Stimulated activated naive B cell treated with anti-CD40 and anti-IgM and Interleukin-4, amounts not matched to agents 10 μg/mL and 1 μg/mL and 100 μg/mL, for 72 hours (primary cell): ENCODE data around the gene C6orf52.
"Not testable (repeated sequence)": the region's sequence is repeated elsewhere in the genome, so short reads cannot be mapped to it uniquely, and the experiment has no call there.

ENCODE experiments used
- ATAC-seq, 2 donors: fragments of 150-1000 bp; cut with Tn5 transposase; replicated peaks; 2 replicates each; pipeline ENCODE4 v1.10.0; 2021; ENCODE audit warnings: moderate library complexity in 1 of 2
- DNase-seq: peaks from one replicate; pipeline ENCODE4 v3.0.0; 2021
- H3K27ac Mint-ChIP-seq: one replicate; pipeline ENCODE4 v1.8.0; 2022; ENCODE audit warnings: mild to moderate bottlenecking, mixed read lengths
- H3K27me3 Mint-ChIP-seq, 2 donors: one replicate each; pipeline ENCODE4 v1.8.0; 2022; ENCODE audit warnings: mixed read lengths in 2 of 2
- H3K36me3 Mint-ChIP-seq, 2 donors: one replicate each; pipeline ENCODE4 v1.8.0; 2022; ENCODE audit warnings: mixed read lengths in 2 of 2, mild to moderate bottlenecking in 1 of 2
- H3K4me1 Mint-ChIP-seq, 2 donors: one replicate each; pipeline ENCODE4 v1.8.0; 2022; ENCODE audit warnings: mixed read lengths in 2 of 2, mild to moderate bottlenecking in 1 of 2
- H3K4me3 Mint-ChIP-seq, 2 donors: one replicate each; pipeline ENCODE4 v1.8.0; 2022; ENCODE audit warnings: mild to moderate bottlenecking in 2 of 2, mixed read lengths in 2 of 2, moderate library complexity in 1 of 2
- H3K9me3 Mint-ChIP-seq, 2 donors: one replicate each; pipeline ENCODE4 v1.8.0; 2022; ENCODE audit warnings: mixed read lengths in 2 of 2, mild to moderate bottlenecking in 1 of 2

The C6orf52 gene

GRCh38 chr6:10685092-10685915, 9.1 kb downstream of the C6orf52 start:
- Mint-ChIP-seq H3K4me1 (peaks cover 8 to 28% of the 10 kb centered on the region in 2 donors), H3K4me3 (peak overlapping the region; percentile 18 to 64), H3K27me3 (peaks cover 0 to 8% of the 10 kb centered on the region in 2 donors), H3K9me3 (no peaks in the 10 kb centered on the region), H3K27ac (no peak overlapping the region), H3K36me3 (peaks cover 0 to 3% of the 10 kb centered on the region in 2 donors)
- ATAC-seq (peak; percentile 63 to 74), DNase-seq (no peak)

- H3K4me3 Mint-ChIP-seq, result peak overlapping the region; percentile 11 to 66
- no peak for DNase-seq
- H3K4me1 Mint-ChIP-seq, result peaks cover 8 to 28% of the 10 kb centered on the region in 2 donors
- peak; percentile 41 to 52 for ATAC-seq
- peak overlapping the region; percentile 60 for H3K27ac Mint-ChIP-seq
- no peaks in the 10 kb centered on the region for H3K9me3 Mint-ChIP-seq
- peaks cover 2 to 8% of the 10 kb centered on the region in 2 donors for H3K27me3 Mint-ChIP-seq
- peaks cover 0 to 2% of the 10 kb centered on the region in 2 donors for H3K36me3 Mint-ChIP-seq
Measured at GRCh38 chr6:10684618-10685017, 9.8 kb downstream of the C6orf52 start.

- Mint-ChIP-seq H3K27ac (no peak overlapping the region), H3K27me3 (peaks cover 5 to 8% of the 10 kb centered on the region in 2 donors), H3K4me3 (no peak overlapping the region), H3K36me3 (peaks cover 0 to 2% of the 10 kb centered on the region in 2 donors), H3K9me3 (no peaks in the 10 kb centered on the region), H3K4me1 (peaks cover 8 to 28% of the 10 kb centered on the region in 2 donors)
- DNase-seq (no peak), ATAC-seq (no peak)
Measured at GRCh38 chr6:10682355-10682988, 11.9 kb downstream of the C6orf52 start.

GRCh38 chr6:10681795-10682194, 12.6 kb downstream of the C6orf52 start:
- DNase-seq (no peak), ATAC-seq (no peak)
- peaks cover 8 to 28% of the 10 kb centered on the region in 2 donors for H3K4me1 Mint-ChIP-seq
- H3K27me3 Mint-ChIP-seq, result peaks cover 5 to 8% of the 10 kb centered on the region in 2 donors
- peak overlapping the region; percentile 25 for H3K27ac Mint-ChIP-seq
- no peak overlapping the region for H3K4me3 Mint-ChIP-seq
- no peaks in the 10 kb centered on the region for H3K9me3 Mint-ChIP-seq
- peaks cover 0 to 2% of the 10 kb centered on the region in 2 donors for H3K36me3 Mint-ChIP-seq

GRCh38 chr6:10678456-10678855, 16.0 kb downstream of the C6orf52 start:
- Mint-ChIP-seq H3K4me1 (peaks cover under 1 to 6% of the 10 kb centered on the region in 2 donors), H3K27ac (no peak overlapping the region), H3K9me3 (peaks cover 0 to 2% of the 10 kb centered on the region in 2 donors), H3K4me3 (no peak overlapping the region), H3K27me3 (peaks cover 0 to 5% of the 10 kb centered on the region in 2 donors), H3K36me3 (no peaks in the 10 kb centered on the region)
- no peak for ATAC-seq
- DNase-seq, result no peak

- Mint-ChIP-seq H3K36me3 (no peaks in the 10 kb centered on the region), H3K9me3 (peaks cover 0 to 2% of the 10 kb centered on the region in 2 donors), H3K27ac (no peak overlapping the region), H3K4me1 (no peaks in the 10 kb centered on the region), H3K4me3 (no peak overlapping the region), H3K27me3 (peaks cover 0 to 5% of the 10 kb centered on the region in 2 donors)
- DNase-seq (no peak), ATAC-seq (no peak)
Measured at GRCh38 chr6:10676403-10676802, 18.0 kb downstream of the C6orf52 start.

- no peak for ATAC-seq
- H3K27me3 Mint-ChIP-seq, result peaks cover 17 to 28% of the 10 kb centered on the region in 2 donors
Measured at GRCh38 chr6:10668126-10668917, 26.1 kb downstream of the C6orf52 start.

GRCh38 chr6:10665595-10665994, 28.8 kb downstream of the C6orf52 start:
- not testable (repeated sequence) for H3K27ac Mint-ChIP-seq, H3K36me3 Mint-ChIP-seq, H3K4me3 Mint-ChIP-seq, DNase-seq, ATAC-seq
- Mint-ChIP-seq H3K9me3 (peaks cover 4 to 12% of the 10 kb centered on the region in 2 donors), H3K4me1 (peaks cover 9 to 12% of the 10 kb centered on the region in 2 donors), H3K27me3 (peaks cover 17 to 28% of the 10 kb centered on the region in 2 donors)

More at GRCh38 chr6:10668126-10668917, 26.1 kb downstream of the C6orf52 start:
- H3K4me1 Mint-ChIP-seq, result peaks cover 9 to 12% of the 10 kb centered on the region in 2 donors
- H3K4me3 Mint-ChIP-seq, result no peak overlapping the region
- DNase-seq, result no peak
- H3K27ac Mint-ChIP-seq, result no peak overlapping the region
- H3K9me3 Mint-ChIP-seq, result peaks cover 4 to 12% of the 10 kb centered on the region in 2 donors
- H3K36me3 Mint-ChIP-seq, result peaks cover 0 to 7% of the 10 kb centered on the region in 2 donors

GRCh38 chr6:10662742-10663141, 31.7 kb downstream of the C6orf52 start:
- no peak overlapping the region for H3K4me3 Mint-ChIP-seq
- H3K4me1 Mint-ChIP-seq, result peaks cover 7 to 9% of the 10 kb centered on the region in 2 donors
- no peak for DNase-seq
- H3K27me3 Mint-ChIP-seq, result peaks cover 16 to 31% of the 10 kb centered on the region in 2 donors
- H3K36me3 Mint-ChIP-seq, result peaks cover 0 to 4% of the 10 kb centered on the region in 2 donors
- H3K27ac Mint-ChIP-seq, result no peak overlapping the region
- ATAC-seq, result no peak
- peaks cover 4 to 12% of the 10 kb centered on the region in 2 donors for H3K9me3 Mint-ChIP-seq

GRCh38 chr6:10662207-10662606, 32.2 kb downstream of the C6orf52 start:
- Mint-ChIP-seq H3K27ac (no peak overlapping the region), H3K9me3 (peaks cover 4 to 12% of the 10 kb centered on the region in 2 donors), H3K4me1 (peaks cover 3 to 5% of the 10 kb centered on the region in 2 donors), H3K4me3 (no peak overlapping the region), H3K36me3 (peaks cover 0 to 4% of the 10 kb centered on the region in 2 donors), H3K27me3 (peaks cover 13 to 28% of the 10 kb centered on the region in 2 donors)
- DNase-seq (no peak), ATAC-seq (no peak)

- peaks cover 5 to 17% of the 10 kb centered on the region in 2 donors for H3K27me3 Mint-ChIP-seq
- DNase-seq, H3K27ac Mint-ChIP-seq, H3K4me1 Mint-ChIP-seq, H3K4me3 Mint-ChIP-seq, H3K36me3 Mint-ChIP-seq, ATAC-seq: not testable (repeated sequence)
- H3K9me3 Mint-ChIP-seq, result peaks cover 4 to 12% of the 10 kb centered on the region in 2 donors
Measured at GRCh38 chr6:10660431-10661191, 33.8 kb downstream of the C6orf52 start.

GRCh38 chr6:10659699-10660348, 34.6 kb downstream of the C6orf52 start:
- Mint-ChIP-seq H3K4me1 (peaks cover 5 to 12% of the 10 kb centered on the region in 2 donors), H3K27ac (no peak overlapping the region), H3K9me3 (peaks cover 2 to 9% of the 10 kb centered on the region in 2 donors), H3K36me3 (no peaks in the 10 kb centered on the region), H3K4me3 (peak overlapping the region; percentile 48 to 54), H3K27me3 (peaks cover 5 to 21% of the 10 kb centered on the region in 2 donors)
- no peak for DNase-seq
- ATAC-seq, result peak in 1 of 2 donors; percentile 21
